IPS DF 4.7 (cell line): ENCODE measurements around the gene SIRT4.

ENCODE experiments used
- DNase-seq: peaks from one replicate; pipeline ENCODE4 v3.0.0-alpha.2; 2013; ENCODE audit warnings: low spot score; ENCODE audit errors: extremely low read depth

The SIRT4 gene

GRCh38 chr12:120278137-120279069 is 23.7 kb upstream of the SIRT4 start:
- no peak for DNase-seq

- DNase-seq: no peak
These were observed 18.8 kb upstream of the SIRT4 start for GRCh38 chr12:120283318-120283717.

DNA sequence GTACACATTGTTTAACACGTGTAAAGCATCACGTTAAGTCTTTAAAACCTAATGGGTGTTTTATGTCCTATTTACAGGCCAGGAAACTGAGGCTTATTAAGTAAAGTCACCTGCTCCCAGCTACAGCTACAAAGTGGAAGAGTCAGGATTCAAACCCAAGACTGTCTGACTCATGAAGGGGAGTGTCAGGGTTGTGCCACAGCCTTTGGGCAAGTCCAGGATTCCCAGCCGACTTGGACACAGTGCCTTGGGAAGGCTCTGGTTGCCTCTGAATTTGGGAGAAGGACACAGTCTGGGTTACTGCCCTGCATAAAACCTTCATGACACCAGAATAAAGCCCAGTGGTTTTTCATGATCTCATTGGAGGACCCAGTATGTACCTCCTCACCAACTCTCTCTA is 17.7 kb upstream of the SIRT4 start:
- DNase-seq: no peak

GRCh38 chr12:120286768-120287490 is 15.2 kb upstream of the SIRT4 start:
- DNase-seq: no peak

DNA sequence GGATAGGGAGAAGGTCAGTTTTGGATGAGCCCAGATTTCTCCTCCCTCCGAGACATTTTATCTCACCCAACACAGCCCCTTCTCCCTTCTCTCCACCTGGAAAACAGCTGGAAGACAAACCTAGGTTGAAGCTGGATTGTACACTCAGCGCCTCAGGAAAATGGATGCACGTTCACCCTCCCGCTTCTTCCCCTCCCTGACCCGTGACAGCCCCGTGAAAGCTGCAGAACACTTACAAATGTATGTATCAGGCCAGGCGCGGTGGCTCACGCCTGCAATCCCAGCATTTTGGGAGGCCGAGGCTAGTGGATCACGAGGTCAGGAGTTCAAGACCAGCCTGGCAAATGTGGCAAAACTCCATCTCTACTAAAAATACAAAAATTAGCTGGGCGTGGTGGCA is 14.6 kb upstream of the SIRT4 start:
- DNase-seq: no peak

GRCh38 chr12:120290609-120291305 is 11.4 kb upstream of the SIRT4 start:
- no peak for DNase-seq

DNA sequence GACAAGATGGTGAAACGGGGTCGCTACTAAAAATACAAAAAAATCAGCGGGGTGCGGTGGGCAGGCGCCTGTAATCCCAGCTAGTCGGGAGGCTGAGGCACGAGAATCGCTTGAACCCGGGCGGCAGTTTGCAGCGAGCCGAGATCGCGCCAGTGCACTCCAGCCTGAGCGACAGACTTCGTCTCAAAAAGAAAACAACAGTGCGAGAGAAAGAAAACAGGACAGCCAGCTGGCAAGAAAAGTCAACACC is 9.8 kb upstream of the SIRT4 start:
- no peak for DNase-seq

DNA sequence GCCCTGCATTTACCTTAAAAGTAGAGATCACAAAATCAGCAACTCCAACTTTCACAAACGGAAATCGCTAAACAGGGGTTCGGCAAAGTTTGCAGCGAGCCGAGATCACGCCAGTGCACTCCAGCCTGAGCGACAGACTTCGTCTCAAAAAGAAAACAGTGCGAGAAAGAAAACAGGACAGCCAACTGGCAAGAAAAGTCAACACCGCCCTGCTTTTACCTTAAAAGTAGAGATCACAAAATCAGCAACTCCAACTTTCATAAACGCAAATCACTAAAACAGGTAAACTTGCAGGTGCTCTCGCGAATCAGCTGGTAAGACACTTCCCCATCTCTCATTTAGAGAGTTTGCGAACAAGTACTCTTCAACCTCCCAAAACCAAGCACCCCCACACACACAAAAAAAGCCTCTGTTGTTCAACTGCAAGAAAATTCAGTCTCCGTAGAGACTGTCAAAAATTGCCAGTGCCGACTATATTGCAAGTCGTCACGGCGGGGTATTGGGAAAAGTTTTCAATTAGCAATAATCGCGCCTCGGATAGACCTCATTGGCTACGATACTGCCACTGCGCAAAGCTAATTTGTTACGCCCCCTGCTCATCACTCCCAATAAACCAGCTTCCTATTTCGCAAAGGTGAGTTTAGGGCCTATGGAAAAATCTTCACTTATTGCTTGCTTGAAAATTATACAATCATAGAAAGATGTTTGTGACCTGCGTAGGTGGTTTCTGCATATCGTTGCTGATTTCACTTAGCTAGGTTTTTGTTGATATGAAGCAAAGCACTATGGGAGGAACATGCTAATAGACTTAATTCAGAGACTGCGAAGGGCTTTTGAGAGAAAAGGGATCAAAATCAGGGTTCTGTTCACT is 9.2 kb upstream of the SIRT4 start, which contains the start of gene RNU4-1:
TSS of gene RNU4-1 (minus strand) at position 577 of the 871 bp plus-strand sequence.
- peak; percentile 93 for DNase-seq

- DNase-seq: no peak
These were observed 12.1 kb downstream of the SIRT4 start for GRCh38 chr12:120314220-120314619.

GRCh38 chr12:120316798-120317223 is 14.7 kb downstream of the SIRT4 start:
- DNase-seq: no peak

GRCh38 chr12:120317224-120318105 is 15.3 kb downstream of the SIRT4 start:
- DNase-seq: peak; percentile 98

DNA sequence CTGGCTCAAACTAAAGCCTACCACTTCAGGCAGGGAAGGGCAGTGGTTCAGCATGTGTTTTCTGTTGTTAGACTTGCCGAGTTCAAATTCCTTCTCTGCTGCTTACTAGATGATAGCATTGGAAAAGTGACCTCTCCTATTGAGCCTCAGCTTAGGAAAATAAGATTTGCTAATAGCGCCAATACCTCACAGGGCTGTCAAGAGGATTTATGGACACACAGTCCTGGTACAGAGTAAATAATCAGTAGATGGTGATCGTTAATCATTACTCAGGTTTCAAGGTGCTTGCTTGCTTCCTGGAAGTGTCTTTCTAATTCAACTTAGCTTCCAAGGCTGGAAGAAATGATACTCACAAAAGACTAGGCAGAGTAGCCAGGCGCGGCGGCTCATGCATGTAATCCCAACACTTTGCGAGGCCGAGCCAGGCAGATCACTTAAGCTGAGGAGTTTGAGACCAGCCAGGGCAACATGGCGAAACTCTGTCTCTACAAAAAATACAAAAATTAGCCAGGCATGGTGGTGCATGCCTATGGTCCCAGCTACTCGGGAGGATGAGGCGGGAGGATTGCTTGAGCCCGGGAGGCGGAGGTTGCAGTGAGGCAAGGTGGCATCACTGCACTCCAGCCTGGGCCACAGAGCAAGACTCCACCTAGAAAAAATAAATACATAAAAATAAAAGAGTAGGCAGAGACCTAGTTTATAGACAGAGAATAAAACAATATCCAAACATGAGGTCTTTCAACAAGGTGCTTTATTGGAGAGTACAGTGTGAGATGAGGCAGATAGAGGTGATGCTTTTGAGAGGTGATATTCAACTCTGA is 19.5 kb downstream of the SIRT4 start:
- no peak for DNase-seq

GRCh38 chr12:120323772-120324171 is 21.7 kb downstream of the SIRT4 start:
- DNase-seq: no peak

- DNase-seq: no peak
These were observed 22.8 kb downstream of the SIRT4 start for GRCh38 chr12:120324841-120325417.

- no peak for DNase-seq
These were observed 25.5 kb downstream of the SIRT4 start, which contains the start of gene PLA2G1B for GRCh38 chr12:120327593-120327992. Gene PLA2G1B (minus strand): TSS chr12:120327779. CDS start chr12:120327753, 26 bp downstream.

DNA sequence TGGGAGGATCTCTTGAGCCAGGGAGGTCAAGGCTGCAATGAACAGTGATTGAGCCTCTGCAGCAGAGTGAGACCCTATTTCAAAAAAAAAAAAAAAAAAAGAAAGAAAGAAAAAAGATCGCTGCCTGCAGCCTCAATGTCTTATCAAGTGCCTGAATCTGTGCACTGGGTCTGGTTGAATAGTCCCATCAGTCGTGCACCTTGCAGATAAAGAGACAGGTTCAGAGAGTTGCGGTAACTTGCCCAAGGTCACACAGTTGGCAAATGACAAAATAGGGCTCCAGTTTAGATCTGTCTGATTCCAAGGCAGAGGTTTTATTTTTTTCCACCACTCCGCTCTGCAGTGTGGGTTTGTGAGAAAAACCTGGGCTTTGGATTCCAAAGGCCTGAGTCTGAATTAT is 26.1 kb downstream of the SIRT4 start:
- no peak for DNase-seq

DNA sequence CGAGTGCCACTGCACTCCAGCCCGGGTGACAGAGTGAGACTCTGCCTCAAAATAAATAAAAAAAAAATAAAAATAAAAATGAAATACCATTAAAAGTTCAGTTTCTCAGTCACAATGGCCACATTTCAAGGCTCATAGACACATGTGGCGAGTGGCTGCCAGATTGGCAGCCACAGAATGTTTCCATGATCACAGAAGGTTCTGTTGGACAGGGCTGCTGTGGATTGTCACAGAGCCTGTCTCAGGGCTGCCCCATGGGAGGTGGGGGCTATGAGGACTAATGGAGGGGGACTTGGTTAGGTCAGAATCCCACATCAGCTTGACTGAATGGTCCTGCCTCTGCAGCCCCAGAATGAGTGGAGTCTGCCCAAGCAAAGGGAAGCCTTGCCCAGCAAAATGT is 29.3 kb downstream of the SIRT4 start:
- DNase-seq: no peak

DNA sequence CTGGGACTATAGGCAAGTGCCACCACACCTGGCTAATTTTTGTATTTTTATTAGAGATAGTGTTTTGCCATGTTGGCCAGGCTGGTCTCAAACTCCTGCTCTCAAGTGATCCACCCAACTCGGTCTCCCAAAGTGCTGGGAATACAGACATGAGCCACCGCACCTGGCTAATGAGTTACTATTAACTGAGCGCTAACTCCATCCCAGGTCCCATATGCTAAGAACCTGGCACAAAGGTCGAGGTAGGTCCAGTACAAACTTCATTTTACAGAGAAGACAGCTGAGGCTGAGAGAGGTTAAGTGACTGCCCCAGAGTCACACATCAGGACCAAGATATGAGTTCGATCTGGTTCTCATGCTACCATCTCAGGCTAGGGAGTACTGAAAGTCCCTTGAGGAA is 29.9 kb downstream of the SIRT4 start:
- no peak for DNase-seq

DNA sequence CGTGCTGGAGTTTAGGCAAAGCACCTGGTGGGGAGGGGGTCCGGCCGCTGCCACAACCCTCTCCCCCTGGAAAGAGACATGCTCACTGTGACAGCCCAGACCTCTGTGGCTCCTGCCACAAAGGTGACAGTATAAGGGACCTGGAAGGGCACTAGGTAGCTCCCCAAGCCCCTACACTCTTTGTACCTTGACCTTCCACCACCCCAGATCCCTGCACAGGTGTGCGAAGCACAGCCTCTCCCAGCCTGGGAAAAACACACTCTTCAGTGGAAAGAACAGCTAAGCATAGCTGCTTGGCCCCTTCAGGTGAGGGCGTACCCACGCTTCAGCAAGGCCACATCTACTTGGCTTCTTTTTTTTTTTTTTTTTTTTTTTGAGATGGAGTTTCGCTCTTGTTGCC is 30.4 kb downstream of the SIRT4 start:
- DNase-seq: no peak
